Amniotic stem cell (primary cell): ENCODE results near the gene PRDM2.

Source experiments
- DNase-seq: peaks from one replicate; lab custom pipeline; 2025; lab: John Stamatoyannopoulos, UW

Gene PRDM2

DNA sequence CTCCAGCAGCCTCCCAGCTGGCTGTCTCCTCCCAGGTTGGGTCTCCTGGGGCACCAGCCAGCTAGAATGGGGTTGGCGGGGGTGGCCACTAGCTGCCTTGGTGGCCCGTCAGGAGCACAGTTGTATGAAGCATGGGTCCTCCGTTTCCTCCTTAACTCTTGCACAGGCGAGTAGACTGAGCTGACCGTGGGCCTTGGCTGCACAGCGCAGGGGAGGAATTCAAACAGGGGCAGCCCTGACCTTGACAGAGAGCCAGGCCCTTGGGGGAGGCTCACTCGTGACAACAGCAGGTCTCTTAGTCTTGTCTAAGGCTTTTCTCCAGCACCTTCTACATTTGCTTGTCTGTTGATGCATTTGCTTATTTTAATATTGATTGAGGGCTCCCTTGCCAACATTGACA lies 114.1 kb downstream of the PRDM2 start:
- DNase-seq: no peak

GRCh38 chr1:13816016-13816760 lies 116.2 kb downstream of the PRDM2 start:
- DNase-seq: no peak

GRCh38 chr1:13817906-13818305 lies 117.9 kb downstream of the PRDM2 start:
- DNase-seq: no peak

- DNase-seq: no peak
These were observed 118.9 kb downstream of the PRDM2 start for GRCh38 chr1:13818926-13819325.

DNA sequence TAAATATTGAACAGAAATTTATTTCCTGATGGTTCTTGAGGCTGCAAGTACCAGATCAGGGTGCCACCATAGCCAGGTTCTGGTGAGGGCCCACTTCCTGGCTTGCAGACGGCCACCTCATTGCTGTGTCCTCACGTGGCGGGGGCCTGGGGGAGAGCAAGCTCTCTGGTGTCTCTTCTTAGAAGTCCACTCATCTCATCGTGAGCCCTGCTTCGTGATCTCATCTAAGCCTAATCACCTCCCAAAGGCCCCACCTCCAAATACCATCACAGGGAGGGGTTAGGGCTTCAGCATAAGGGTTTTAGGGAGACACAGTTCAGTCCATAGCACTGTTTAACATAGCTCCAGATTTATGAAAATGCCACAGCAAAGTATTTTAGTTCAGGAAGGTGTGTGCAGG lies 119.7 kb downstream of the PRDM2 start:
- DNase-seq: no peak

DNA sequence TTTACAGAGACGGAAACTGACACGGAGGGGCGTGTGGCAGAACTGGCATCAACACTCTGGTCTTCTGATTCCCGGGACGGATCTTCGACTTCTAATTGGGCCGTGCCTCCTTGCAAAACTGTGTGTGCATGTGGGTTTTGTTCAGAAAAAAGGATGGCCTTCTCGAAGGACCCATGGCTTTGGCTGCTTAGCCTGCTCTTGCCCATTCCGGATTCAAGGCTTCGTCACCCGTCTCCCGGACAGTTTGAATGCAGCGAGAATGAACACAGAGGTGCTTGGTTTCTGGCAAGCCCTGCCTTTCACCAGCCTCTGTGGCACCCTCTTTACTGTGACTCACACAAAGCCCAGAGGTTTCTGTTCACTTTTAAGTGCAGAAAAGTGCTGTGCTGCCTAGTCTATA lies 120.1 kb downstream of the PRDM2 start:
- no peak for DNase-seq

DNA sequence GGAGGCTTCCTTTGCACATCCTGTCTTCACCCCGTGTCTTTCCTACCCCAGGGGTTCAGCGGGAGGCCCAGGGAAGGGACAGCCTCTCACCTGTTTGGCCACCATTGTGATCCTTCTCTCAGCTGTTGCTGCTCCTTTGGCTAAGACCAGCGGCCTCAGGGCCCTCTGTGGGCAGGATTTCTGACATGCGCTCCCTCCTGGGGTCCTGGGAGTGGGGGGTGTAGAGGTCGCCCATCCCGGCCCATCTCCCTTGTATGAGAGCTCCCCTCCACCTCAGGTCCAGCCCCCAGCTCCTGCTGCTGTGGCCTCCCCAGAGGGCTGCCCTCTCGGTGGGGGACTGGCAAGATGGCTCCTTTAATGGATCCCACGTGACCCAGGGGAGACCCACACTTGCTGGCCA lies 120.5 kb downstream of the PRDM2 start:
- DNase-seq: no peak

DNA sequence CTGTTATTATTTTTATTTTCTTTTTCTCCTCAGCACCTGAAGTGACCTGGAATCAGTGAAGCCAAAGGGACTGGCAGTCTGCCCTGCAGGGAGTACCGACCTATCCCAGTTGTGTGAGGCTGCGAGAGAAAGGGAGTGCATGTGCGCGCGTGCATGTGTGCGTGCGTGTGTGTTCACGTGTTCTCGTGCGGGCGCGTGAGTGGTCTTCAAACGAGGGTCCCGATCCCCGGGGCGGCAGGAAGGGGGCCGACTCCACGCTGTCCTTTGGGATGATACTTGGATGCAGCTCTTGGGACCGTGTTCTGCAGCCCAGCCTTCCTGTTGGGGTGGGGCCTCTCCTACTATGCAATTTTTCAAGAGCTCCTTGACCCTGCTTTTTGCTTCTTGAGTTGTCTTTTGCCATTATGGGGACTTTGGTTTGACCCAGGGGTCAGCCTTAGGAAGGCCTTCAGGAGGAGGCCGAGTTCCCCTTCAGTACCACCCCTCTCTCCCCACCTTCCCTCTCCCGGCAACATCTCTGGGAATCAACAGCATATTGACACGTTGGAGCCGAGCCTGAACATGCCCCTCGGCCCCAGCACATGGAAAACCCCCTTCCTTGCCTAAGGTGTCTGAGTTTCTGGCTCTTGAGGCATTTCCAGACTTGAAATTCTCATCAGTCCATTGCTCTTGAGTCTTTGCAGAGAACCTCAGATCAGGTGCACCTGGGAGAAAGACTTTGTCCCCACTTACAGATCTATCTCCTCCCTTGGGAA lies 123.3 kb downstream of the PRDM2 start:
- no peak for DNase-seq

GRCh38 chr1:13823936-13824335 lies 123.9 kb downstream of the PRDM2 start:
- DNase-seq: no peak

DNA sequence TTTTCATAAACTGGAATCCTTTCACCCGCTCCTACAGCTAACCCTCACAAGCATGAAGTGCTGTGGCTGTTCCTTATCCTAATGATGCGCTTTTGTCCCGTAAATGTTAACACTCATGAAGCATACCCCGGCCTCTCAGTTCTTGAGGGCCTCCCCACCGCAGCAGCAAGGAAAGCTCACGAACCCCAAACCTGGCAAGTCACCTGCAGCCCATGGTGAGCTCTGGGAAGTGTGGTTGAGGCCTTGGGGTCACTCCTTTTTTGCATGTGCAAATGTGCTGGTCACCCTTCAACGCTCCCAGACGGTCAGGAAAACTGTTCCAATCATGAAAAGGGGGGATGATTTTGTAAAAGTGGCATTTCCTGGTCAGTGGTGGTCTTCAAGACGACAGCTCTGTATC lies 124.6 kb downstream of the PRDM2 start:
- no peak for DNase-seq

- DNase-seq: no peak
These were observed 125.0 kb downstream of the PRDM2 start for GRCh38 chr1:13825033-13825432.

DNA sequence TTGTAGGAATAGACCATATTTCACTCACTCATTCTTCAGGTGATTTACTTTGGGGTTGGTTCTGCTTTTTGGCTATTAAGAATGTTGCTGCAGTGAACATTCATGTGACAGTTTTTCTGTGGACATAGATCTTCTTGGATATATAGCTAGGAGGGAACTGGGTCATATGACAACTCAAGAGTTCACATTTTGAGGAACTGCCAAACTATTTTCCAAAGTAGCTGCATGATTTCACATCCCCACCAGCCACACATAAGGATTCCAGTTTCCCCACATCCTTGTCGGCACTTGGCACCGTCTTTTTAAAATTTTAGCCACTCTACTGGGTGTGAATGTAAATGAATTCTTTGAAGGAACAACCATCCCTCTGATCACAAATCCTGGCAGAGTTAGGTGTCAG lies 126.0 kb downstream of the PRDM2 start:
- DNase-seq: no peak

- DNase-seq: no peak
These were observed 126.6 kb downstream of the PRDM2 start for GRCh38 chr1:13826591-13826990.

DNA sequence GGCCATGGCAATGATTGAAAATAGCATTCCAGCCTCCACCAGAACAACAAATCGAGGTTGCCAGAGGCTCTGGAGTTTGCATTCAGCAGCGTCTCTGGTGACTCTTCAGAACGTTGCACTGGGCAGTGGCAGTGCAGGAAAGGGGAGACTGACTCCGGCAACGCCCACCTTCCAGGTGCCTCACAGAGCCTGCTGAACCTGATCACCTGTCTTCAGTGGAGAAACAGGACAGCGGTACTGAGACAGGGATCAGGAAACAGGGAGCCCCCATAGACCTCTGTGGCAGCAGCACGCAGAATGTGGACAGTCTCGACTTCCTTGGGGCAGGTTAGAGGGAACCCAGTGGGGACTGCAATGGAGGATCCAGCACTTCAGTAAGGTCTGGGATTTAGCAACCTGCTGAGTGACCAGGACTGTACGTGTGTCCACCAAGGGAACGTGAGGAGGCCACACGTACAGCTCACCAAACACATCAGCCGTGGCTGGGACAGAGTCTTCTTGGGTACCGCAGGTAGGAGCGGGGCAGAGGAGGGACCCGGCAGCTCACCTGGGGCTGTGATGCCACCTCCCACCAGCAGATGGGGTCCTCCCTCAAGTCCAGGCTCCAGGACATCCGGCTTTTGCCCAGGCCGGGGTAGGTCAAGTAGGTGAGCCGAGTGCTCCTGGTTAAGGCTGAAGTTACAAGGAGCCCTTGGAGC lies 128.6 kb downstream of the PRDM2 start:
- DNase-seq: no peak

- no peak for DNase-seq
These were observed 129.3 kb downstream of the PRDM2 start for GRCh38 chr1:13829152-13829769.

DNA sequence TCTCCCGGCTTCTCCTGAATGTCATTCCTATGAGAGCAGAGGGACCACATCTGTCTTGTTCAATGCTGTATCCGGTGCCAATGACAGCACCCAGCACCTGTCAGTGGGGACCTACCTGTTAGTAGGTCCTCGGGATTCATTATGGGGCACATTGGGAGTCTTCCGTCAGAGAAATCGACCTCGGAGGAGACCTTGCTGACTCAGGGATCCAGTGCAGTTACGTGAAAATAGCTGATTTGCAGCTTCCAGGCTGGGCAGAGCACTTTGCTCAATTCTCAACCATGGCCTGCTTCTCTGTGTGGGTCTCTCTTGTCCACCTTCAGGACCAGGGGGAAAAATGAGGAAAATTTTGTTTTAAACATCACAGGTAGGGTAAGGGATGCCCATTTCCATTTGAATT lies 130.2 kb downstream of the PRDM2 start:
- no peak for DNase-seq

DNA sequence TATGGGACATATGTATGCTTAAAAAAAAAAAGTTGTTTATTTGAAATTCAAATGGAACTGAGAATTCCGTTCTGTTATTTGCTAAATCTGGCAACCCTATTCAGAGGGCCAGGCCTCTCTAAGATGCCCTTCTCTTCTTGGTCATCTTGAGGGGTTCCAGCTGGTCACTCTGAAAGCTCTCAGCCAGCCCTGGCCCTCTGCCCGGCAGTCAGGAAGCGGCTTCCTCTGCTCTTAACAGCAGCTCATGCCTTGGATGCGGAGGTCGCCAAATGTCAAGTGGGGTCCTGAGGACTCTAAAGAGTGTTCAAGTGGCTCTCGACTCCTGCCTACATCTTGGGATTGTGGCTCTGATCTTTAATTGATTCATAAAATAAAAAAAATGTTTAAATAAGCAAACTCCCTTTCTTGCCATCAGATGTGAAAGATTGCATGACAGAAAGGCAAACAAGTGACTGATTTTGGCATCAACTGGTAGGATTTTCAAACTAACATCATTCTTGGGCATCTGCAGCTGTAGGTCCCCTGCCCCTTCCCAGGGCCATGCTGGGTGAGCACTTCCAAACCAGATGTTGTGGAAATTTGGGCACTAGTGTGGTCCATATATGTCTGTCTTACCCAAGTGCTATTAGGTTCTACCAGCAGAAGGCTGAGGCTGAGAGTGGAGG lies 130.8 kb downstream of the PRDM2 start:
- DNase-seq: no peak

GRCh38 chr1:13832100-13832499 lies 132.1 kb downstream of the PRDM2 start:
- no peak for DNase-seq

DNA sequence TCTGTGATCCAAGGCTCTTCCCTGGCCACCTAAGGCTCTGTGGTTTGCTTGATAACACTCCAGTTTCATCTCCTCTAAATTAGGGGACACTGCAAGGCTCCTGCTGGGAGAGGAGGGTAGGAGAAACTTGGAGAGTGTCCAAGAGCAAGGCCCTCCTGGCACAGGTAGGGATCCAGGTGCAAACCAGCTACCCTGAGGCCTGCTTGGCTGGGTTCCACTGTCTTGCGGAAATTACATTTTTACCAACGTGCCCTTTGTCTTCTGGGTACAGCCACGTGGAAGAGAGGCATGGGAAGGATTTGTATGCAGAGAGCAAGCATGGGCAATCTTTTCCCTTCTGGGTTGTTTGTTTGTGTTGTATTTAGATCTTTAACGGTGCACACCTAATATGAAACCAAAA lies 132.5 kb downstream of the PRDM2 start:
- no peak for DNase-seq

- DNase-seq: no peak
These were observed 136.1 kb downstream of the PRDM2 start for GRCh38 chr1:13836136-13836535.

- DNase-seq: no peak
These were observed 136.6 kb downstream of the PRDM2 start for GRCh38 chr1:13836631-13837030.

- no peak for DNase-seq
These were observed 138.2 kb downstream of the PRDM2 start for GRCh38 chr1:13838236-13838635.
